Right lobe of liver (tissue), 4 donors: ENCODE results near the gene RABL2A.
A peak's percentile ranks its signal among the peaks of the same experiment; 100 is the strongest.
"Not testable (repeated sequence)": the region's sequence is repeated elsewhere in the genome, so short reads cannot be mapped to it uniquely, and the experiment has no call there.

Experiments
- POLR2A ChIP-seq: fragments of 450-650 bp; IDR thresholded peaks from one replicate; pipeline ENCODE4 v1.6.1; 2017; ENCODE audit warnings: antibody characterized with exemption, mild to moderate bottlenecking
- TF ChIP-seq, protein P1 (sequence below), 4 donors: fragments of 200-600 bp in 3 of 4; fragments of 450-650 bp in 1 of 4; IDR thresholded peaks; one replicate each; pipeline versions ENCODE4 v1.5.1 to v1.8.0; 2016 to 2022; ENCODE audit warnings: antibody characterized with exemption in 4 of 4, mild to moderate bottlenecking in 2 of 4
- donor health status: DM: no; HTN: no; CAD: no.
- donor health status: DM: no; HTN: no; CAD: no.
- donor health status: DM: no; HTN: yes; CAD: no.

GRCh38 chr2:113604085-113604477, 23.0 kb upstream of the RABL2A start:
- TF ChIP-seq, protein P1, sequence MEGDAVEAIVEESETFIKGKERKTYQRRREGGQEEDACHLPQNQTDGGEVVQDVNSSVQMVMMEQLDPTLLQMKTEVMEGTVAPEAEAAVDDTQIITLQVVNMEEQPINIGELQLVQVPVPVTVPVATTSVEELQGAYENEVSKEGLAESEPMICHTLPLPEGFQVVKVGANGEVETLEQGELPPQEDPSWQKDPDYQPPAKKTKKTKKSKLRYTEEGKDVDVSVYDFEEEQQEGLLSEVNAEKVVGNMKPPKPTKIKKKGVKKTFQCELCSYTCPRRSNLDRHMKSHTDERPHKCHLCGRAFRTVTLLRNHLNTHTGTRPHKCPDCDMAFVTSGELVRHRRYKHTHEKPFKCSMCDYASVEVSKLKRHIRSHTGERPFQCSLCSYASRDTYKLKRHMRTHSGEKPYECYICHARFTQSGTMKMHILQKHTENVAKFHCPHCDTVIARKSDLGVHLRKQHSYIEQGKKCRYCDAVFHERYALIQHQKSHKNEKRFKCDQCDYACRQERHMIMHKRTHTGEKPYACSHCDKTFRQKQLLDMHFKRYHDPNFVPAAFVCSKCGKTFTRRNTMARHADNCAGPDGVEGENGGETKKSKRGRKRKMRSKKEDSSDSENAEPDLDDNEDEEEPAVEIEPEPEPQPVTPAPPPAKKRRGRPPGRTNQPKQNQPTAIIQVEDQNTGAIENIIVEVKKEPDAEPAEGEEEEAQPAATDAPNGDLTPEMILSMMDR (IDR thresholded peaks at IDR 0.05) = peak; percentile 95 to 100 (median 99)
- TF ChIP-seq POLR2A = not testable (repeated sequence)
